NB4 (cell line): ENCODE data around the gene TUBD1.
"Not testable (repeated sequence)": the region's sequence is repeated elsewhere in the genome, so short reads cannot be mapped to it uniquely, and the experiment has no call there.

Experiments used
- DNase-seq: peaks from one replicate; pipeline ENCODE4 v3.0.0; 2010; ENCODE audit warnings: low read depth
- H3K4me3 ChIP-seq: one replicate; pipeline ENCODE4 v1.5.1; 2011; ENCODE audit warnings: mild to moderate bottlenecking, low read depth, low read length, moderate library complexity
- MYC ChIP-seq: IDR thresholded peaks from 2 replicates; pipeline ENCODE4 v1.6.1; 2011; ENCODE audit warnings: low read depth, low read length
- POLR2A ChIP-seq: IDR thresholded peaks from 2 replicates; pipeline ENCODE4 v1.6.1; 2011; ENCODE audit warnings: mild to moderate bottlenecking; ENCODE audit not compliant: insufficient read length; ENCODE audit errors: extremely low read depth
- TF ChIP-seq, protein P1 (sequence below): IDR thresholded peaks from one replicate; pipeline ENCODE4 v1.5.1; 2012; ENCODE audit warnings: low read depth, low read length
- TF ChIP-seq, protein P2 (sequence below): IDR thresholded peaks from 2 replicates; pipeline ENCODE4 v1.6.1; 2011; ENCODE audit warnings: low read depth, low read length

The TUBD1 gene

GRCh38 chr17:59830846-59831486, 61.8 kb downstream of the TUBD1 start:
- no peak overlapping the region for H3K4me3 ChIP-seq
- TF ChIP-seq, protein P1, sequence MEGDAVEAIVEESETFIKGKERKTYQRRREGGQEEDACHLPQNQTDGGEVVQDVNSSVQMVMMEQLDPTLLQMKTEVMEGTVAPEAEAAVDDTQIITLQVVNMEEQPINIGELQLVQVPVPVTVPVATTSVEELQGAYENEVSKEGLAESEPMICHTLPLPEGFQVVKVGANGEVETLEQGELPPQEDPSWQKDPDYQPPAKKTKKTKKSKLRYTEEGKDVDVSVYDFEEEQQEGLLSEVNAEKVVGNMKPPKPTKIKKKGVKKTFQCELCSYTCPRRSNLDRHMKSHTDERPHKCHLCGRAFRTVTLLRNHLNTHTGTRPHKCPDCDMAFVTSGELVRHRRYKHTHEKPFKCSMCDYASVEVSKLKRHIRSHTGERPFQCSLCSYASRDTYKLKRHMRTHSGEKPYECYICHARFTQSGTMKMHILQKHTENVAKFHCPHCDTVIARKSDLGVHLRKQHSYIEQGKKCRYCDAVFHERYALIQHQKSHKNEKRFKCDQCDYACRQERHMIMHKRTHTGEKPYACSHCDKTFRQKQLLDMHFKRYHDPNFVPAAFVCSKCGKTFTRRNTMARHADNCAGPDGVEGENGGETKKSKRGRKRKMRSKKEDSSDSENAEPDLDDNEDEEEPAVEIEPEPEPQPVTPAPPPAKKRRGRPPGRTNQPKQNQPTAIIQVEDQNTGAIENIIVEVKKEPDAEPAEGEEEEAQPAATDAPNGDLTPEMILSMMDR = no peak
- TF ChIP-seq, protein P2, sequence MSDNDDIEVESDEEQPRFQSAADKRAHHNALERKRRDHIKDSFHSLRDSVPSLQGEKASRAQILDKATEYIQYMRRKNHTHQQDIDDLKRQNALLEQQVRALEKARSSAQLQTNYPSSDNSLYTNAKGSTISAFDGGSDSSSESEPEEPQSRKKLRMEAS = no peak
- no peak for TF ChIP-seq POLR2A
- TF ChIP-seq MYC = no peak
- no peak for DNase-seq

- peak overlapping the region; percentile 51 for H3K4me3 ChIP-seq
- DNase-seq = peak; percentile 62
- TF ChIP-seq, protein P2 = no peak
- TF ChIP-seq POLR2A = no peak
- TF ChIP-seq, protein P1 = no peak
- TF ChIP-seq MYC = no peak
These were observed 62.6 kb downstream of the TUBD1 start for GRCh38 chr17:59830007-59830630.

DNA sequence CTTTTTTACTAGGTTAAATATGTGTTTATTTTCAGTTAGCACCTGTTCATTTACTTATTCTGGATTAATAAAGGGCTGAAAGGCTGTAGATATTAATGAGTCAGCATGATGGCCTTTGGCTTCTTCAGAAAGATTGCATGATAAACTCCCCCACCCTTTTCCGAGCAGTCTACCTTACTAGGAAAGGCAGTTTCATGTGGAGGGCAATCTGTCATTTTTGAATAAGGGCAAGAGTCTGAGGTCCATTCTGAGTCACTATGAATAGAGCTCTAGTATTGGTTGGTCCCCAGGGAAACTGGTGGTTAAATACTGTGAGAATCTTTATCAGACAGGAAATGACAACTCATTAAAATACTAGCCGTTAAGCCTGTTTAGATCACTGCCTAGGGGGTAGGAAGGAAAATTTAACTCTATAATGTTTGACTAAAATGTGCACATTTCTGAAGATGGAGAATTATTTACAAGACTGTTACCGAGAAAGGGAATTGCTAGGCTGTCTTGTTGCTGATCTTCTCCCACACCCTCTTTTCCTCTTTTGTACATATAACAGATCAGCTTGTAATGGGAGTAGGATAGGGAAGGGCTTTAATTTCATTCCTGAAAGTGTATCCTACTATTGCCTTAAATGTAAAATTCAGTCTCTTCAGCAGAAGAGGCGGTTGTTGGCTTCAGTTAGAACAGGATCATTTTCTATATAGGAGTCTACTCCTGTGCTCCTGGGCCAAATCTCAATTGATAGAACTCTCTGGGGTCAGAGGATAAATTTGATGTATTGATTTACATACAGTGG, 63.3 kb downstream of the TUBD1 start:
- TF ChIP-seq POLR2A = no peak
- TF ChIP-seq, protein P2 = peak; percentile 66; the same call in 1 of the 2 replicates
- DNase-seq = peak; percentile 98
- H3K4me3 ChIP-seq = peak overlapping the region; percentile 51

- not testable (repeated sequence) for DNase-seq
- H3K4me3 ChIP-seq = peak overlapping the region; percentile 42
These were observed 63.9 kb downstream of the TUBD1 start for GRCh38 chr17:59828819-59829216.

GRCh38 chr17:59828478-59828760, 64.3 kb downstream of the TUBD1 start:
- H3K4me3 ChIP-seq = peak overlapping the region; percentile 42
- DNase-seq = no peak
- TF ChIP-seq, protein P2 = no peak
- TF ChIP-seq, protein P1 = no peak
- TF ChIP-seq POLR2A (no peak), MYC (no peak)

DNA sequence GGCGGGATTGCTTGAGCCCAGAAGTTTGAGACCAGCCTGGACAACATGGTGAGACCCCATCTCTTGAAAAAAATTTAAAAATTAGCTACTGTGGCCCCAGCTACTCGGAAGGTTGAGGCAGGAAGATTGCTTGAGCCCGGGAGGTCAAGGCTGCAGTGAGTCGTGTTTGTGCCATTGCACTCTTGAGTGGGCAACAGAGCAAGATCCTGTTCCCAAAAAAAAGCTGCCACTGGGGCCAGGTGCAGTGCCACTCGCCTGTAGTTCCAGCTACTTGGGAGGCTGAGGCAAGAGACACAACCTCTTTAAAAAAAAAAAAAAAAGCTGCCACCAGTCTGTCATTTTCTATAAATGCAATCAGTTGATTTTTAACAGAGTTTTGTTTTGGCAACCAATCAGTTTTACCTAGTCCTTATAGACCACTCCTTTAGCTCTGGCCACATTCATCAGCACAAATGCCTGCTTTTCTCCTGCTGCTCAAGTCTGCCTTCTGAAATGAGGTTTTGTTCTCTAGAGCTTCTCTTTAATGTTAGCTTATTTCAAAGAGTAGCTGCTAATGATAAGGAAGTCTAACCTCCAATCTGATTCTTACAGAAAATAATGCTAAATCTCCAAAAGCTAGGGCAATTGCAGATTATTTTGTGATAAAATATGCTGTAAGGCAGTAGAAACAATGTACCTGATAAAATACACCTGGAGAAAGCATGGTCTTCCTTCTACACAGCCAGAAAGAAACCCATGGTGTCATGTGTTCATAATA, 64.8 kb downstream of the TUBD1 start:
- DNase-seq = peak; percentile 22
- H3K4me3 ChIP-seq = peak overlapping the region; percentile 2
- TF ChIP-seq, protein P2 = no peak
- TF ChIP-seq POLR2A = no peak
- TF ChIP-seq MYC = no peak
- TF ChIP-seq, protein P1 = no peak
